HG03571 (cell line): ENCODE data around the gene CAPN9.
"Not testable (repeated sequence)": the region's sequence is repeated elsewhere in the genome, so short reads cannot be mapped to it uniquely, and the experiment has no call there.

Source experiments
- ATAC-seq: cut with Tn5 transposase; IDR thresholded peaks from one replicate; pipeline ENCODE4 v1.9.1; 2021; ENCODE audit not compliant: unreplicated experiment

Gene CAPN9

GRCh38 chr1:230844561-230844960, 97.4 kb downstream of the CAPN9 start:
- no peak for ATAC-seq

GRCh38 chr1:230845184-230845583, 98.0 kb downstream of the CAPN9 start:
- not testable (repeated sequence) for ATAC-seq

- ATAC-seq: no peak
These were observed 101.0 kb downstream of the CAPN9 start for GRCh38 chr1:230848235-230848634.

GRCh38 chr1:230849451-230850224, 102.5 kb downstream of the CAPN9 start:
- ATAC-seq: no peak

GRCh38 chr1:230850547-230850946, 103.4 kb downstream of the CAPN9 start:
- ATAC-seq: no peak

- ATAC-seq: no peak
These were observed 104.1 kb downstream of the CAPN9 start for GRCh38 chr1:230851291-230851691.
